ENCODE measurements around the gene CYP2C19.

CYP2C19 gene

DNA sequence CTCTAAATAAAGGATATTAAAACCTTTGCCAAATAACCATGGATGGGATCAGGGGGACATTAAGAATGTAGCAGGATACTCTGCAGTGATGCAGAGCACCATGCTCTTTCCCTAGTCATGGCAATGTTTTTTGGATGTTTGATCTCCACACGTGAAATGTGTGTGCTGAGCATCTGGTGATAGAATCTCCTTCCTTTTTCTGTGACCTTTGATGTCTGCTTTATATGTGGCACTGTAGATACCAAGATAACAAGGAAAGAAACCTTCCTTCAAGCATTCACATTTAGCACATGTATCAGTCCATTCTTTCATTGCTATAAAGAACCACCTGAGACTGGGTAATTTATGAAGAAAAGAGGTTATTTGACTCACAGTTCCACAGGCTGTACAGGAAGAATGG is 88.3 kb downstream of the CYP2C19 start:
- TF ChIP-seq POLR2AphosphoS5 (IDR thresholded peaks at IDR 0.05; ENCODE audit: low read depth, low read length) (no peak), SIN3A (IDR thresholded peaks at IDR 0.05; ENCODE audit: borderline replicate concordance, insufficient read depth, low read length) (no peak), TAF1 (IDR thresholded peaks at IDR 0.05; ENCODE audit: borderline replicate concordance, insufficient read depth, low read length) (no peak), REST (IDR thresholded peaks at IDR 0.05; ENCODE audit: insufficient read depth in 1 of 2, low read depth in 2 of 2, low read length in 2 of 2) (no peak), FOXP2 (optimal IDR thresholded peaks at IDR 0.05; ENCODE audit: borderline replicate concordance, extremely low read depth, extremely low read length, insufficient read depth) (no peak)

DNA sequence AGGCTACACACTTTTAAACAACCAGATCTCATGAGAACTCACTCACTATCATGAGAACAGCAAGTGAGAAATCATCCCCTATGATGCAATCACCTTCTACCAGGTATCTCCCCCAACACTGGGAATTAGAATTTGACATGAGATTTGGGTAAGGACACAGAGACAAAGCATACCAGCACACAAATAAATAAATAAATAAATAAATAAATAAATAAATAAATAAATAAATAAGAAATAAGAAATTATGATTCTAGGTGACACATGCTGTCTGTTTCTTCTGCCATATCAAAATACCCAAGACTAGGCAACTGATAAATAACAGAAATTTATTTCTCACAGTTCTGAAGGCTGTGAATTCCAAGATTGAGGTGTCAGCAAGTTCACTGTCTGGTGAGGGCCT is 88.8 kb downstream of the CYP2C19 start:
- TF ChIP-seq SIN3A (IDR thresholded peaks at IDR 0.05; ENCODE audit: borderline replicate concordance, insufficient read depth, low read length) (no peak), POLR2AphosphoS5 (IDR thresholded peaks at IDR 0.05; ENCODE audit: low read depth, low read length) (no peak), TAF1 (IDR thresholded peaks at IDR 0.05; ENCODE audit: borderline replicate concordance, insufficient read depth, low read length) (no peak), REST (IDR thresholded peaks at IDR 0.05; ENCODE audit: insufficient read depth in 1 of 2, low read depth in 2 of 2, low read length in 2 of 2) (no peak), FOXP2 (optimal IDR thresholded peaks at IDR 0.05; ENCODE audit: borderline replicate concordance, extremely low read depth, extremely low read length, insufficient read depth) (no peak)

DNA sequence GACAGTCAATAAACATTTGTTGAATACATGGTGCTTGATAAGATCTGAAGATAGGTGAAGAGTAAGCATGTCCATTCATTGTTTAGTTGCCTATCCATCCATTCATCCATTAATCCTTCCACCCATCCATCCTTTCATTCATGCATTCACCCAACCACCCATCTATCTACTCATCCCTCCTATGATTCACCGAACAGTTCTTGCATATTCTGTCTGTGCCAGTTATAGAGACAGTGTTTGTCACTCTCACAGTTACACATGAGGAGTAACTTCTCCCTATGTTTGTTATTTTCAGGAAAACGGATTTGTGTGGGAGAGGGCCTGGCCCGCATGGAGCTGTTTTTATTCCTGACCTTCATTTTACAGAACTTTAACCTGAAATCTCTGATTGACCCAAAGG is 90.0 kb downstream of the CYP2C19 start:
- no peak for TF ChIP-seq SIN3A (IDR thresholded peaks at IDR 0.05; ENCODE audit: borderline replicate concordance, insufficient read depth, low read length)
- no peak for TF ChIP-seq REST (IDR thresholded peaks at IDR 0.05; ENCODE audit: insufficient read depth in 1 of 2, low read depth in 2 of 2, low read length in 2 of 2)
- no peak for TF ChIP-seq POLR2AphosphoS5 (IDR thresholded peaks at IDR 0.05; ENCODE audit: low read depth, low read length)
- no peak for TF ChIP-seq TAF1 (IDR thresholded peaks at IDR 0.05; ENCODE audit: borderline replicate concordance, insufficient read depth, low read length)
- no peak for TF ChIP-seq FOXP2 (optimal IDR thresholded peaks at IDR 0.05; ENCODE audit: borderline replicate concordance, extremely low read depth, extremely low read length, insufficient read depth)

DNA sequence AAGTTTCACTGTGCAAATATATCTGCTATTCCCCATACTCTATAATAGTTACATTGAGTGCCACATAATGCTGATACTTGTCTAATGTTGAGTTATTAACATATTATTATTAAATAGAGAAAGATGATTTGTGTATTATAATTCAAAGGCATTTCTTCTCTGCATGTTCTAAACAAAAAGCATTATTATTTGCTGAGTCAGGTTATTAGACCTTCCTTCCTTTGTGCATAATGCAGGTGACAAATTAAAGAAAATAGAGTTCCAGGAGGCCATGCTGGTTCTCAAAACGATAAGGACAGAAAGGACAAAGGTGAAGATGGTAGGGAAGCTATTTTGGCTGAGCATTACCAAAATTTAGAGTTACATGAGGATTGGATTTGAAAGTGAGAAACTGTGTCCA is 90.6 kb downstream of the CYP2C19 start:
- TF ChIP-seq SIN3A (IDR thresholded peaks at IDR 0.05; ENCODE audit: borderline replicate concordance, insufficient read depth, low read length) (no peak), REST (IDR thresholded peaks at IDR 0.05; ENCODE audit: insufficient read depth in 1 of 2, low read depth in 2 of 2, low read length in 2 of 2) (no peak), FOXP2 (optimal IDR thresholded peaks at IDR 0.05; ENCODE audit: borderline replicate concordance, extremely low read depth, extremely low read length, insufficient read depth) (no peak), POLR2AphosphoS5 (IDR thresholded peaks at IDR 0.05; ENCODE audit: low read depth, low read length) (no peak), TAF1 (IDR thresholded peaks at IDR 0.05; ENCODE audit: borderline replicate concordance, insufficient read depth, low read length) (no peak)

GRCh38 chr10:94858005-94858404 is 95.5 kb downstream of the CYP2C19 start:
- TF ChIP-seq FOXP2 (optimal IDR thresholded peaks at IDR 0.05; ENCODE audit: borderline replicate concordance, extremely low read depth, extremely low read length, insufficient read depth) (no peak), SIN3A (IDR thresholded peaks at IDR 0.05; ENCODE audit: borderline replicate concordance, insufficient read depth, low read length) (no peak), REST (IDR thresholded peaks at IDR 0.05; ENCODE audit: insufficient read depth in 1 of 2, low read depth in 2 of 2, low read length in 2 of 2) (no peak), TAF1 (IDR thresholded peaks at IDR 0.05; ENCODE audit: borderline replicate concordance, insufficient read depth, low read length) (no peak), POLR2AphosphoS5 (IDR thresholded peaks at IDR 0.05; ENCODE audit: low read depth, low read length) (no peak)

Data from PFSK-1 (cell line).